Measurements from ENCODE around the gene SETD1B. TPM values are rescaled to one million over a fixed set of nuclear protein-coding genes. Genes with fewer than 3 reads are reported as not detected.
A peak's percentile ranks its signal among the peaks of the same experiment; 100 is the strongest.
"Not testable (repeated sequence)": the region's sequence is repeated elsewhere in the genome, so short reads cannot be mapped to it uniquely, and the experiment has no call there.

SETD1B gene
- total RNA-seq (2014; rRNA removed; shearing (Covaris generic); ENCODE audit: low replicate concordance): 0.61 and 3.4 TPM in 2 replicates

- DNase-seq (ENCODE audit: low read depth): peak; percentile 57
- in situ Hi-C loops (cut with HindIII; ENCODE audit: low pct_unique_long_range_greater_than_20kb, low sequenced_read_pairs): no loop called here
Measured at GRCh38 chr12:121803861-121804416, at the start of gene SETD1B. Gene SETD1B (plus strand): TSS chr12:121804009. CDS start chr12:121804738, 729 bp downstream.

- in situ Hi-C loops (cut with HindIII; ENCODE audit: low pct_unique_long_range_greater_than_20kb, low sequenced_read_pairs): no loop called here
- DNase-seq (ENCODE audit: low read depth): no peak
Measured at GRCh38 chr12:121754836-121755235, 49.0 kb upstream of the SETD1B start.

GRCh38 chr12:121755591-121755990 is 48.2 kb upstream of the SETD1B start:
- DNase-seq (ENCODE audit: low read depth): no peak
- in situ Hi-C loops (cut with HindIII; ENCODE audit: low pct_unique_long_range_greater_than_20kb, low sequenced_read_pairs): no loop called here

- DNase-seq (ENCODE audit: low read depth); in situ Hi-C loops (cut with HindIII; ENCODE audit: low pct_unique_long_range_greater_than_20kb, low sequenced_read_pairs): not testable (repeated sequence)
Measured at GRCh38 chr12:121758536-121758935, 45.3 kb upstream of the SETD1B start.

GRCh38 chr12:121762269-121762668 is 41.5 kb upstream of the SETD1B start:
- in situ Hi-C loops (cut with HindIII; ENCODE audit: low pct_unique_long_range_greater_than_20kb, low sequenced_read_pairs): no loop called here
- no peak for DNase-seq (ENCODE audit: low read depth)

GRCh38 chr12:121764808-121765207 is 39.0 kb upstream of the SETD1B start:
- no peak for DNase-seq (ENCODE audit: low read depth)
- in situ Hi-C loops (cut with HindIII; ENCODE audit: low pct_unique_long_range_greater_than_20kb, low sequenced_read_pairs): no loop called here

- peak; percentile 44 for DNase-seq (ENCODE audit: low read depth)
- in situ Hi-C loops (cut with HindIII; ENCODE audit: low pct_unique_long_range_greater_than_20kb, low sequenced_read_pairs): no loop called here
Measured at GRCh38 chr12:121765573-121765972, 38.2 kb upstream of the SETD1B start.

GRCh38 chr12:121766290-121767039 is 37.3 kb upstream of the SETD1B start:
- in situ Hi-C loops (cut with HindIII; ENCODE audit: low pct_unique_long_range_greater_than_20kb, low sequenced_read_pairs): no loop called here
- no peak for DNase-seq (ENCODE audit: low read depth)

GRCh38 chr12:121767525-121768016 is 36.2 kb upstream of the SETD1B start:
- no peak for DNase-seq (ENCODE audit: low read depth)
- in situ Hi-C loops (cut with HindIII; ENCODE audit: low pct_unique_long_range_greater_than_20kb, low sequenced_read_pairs): no loop called here

GRCh38 chr12:121769297-121769830 is 34.4 kb upstream of the SETD1B start:
- in situ Hi-C loops (cut with HindIII; ENCODE audit: low pct_unique_long_range_greater_than_20kb, low sequenced_read_pairs): no loop called here

GRCh38 chr12:121769831-121770301 is 33.9 kb upstream of the SETD1B start:
- in situ Hi-C loops (cut with HindIII; ENCODE audit: low pct_unique_long_range_greater_than_20kb, low sequenced_read_pairs): no loop called here

More at GRCh38 chr12:121769297-121769830, 34.4 kb upstream of the SETD1B start:
- DNase-seq (ENCODE audit: low read depth): no peak

GRCh38 chr12:121770388-121770787 is 33.4 kb upstream of the SETD1B start:
- in situ Hi-C loops (cut with HindIII; ENCODE audit: low pct_unique_long_range_greater_than_20kb, low sequenced_read_pairs): no loop called here
- DNase-seq (ENCODE audit: low read depth): no peak

More at GRCh38 chr12:121769831-121770301, 33.9 kb upstream of the SETD1B start:
- no peak for DNase-seq (ENCODE audit: low read depth)

GRCh38 chr12:121770813-121771625 is 32.8 kb upstream of the SETD1B start:
- no peak for DNase-seq (ENCODE audit: low read depth)
- in situ Hi-C loops (cut with HindIII; ENCODE audit: low pct_unique_long_range_greater_than_20kb, low sequenced_read_pairs): no loop called here

GRCh38 chr12:121773011-121773777 is 30.6 kb upstream of the SETD1B start:
- DNase-seq (ENCODE audit: low read depth): peak; percentile 66
- in situ Hi-C loops (cut with HindIII; ENCODE audit: low pct_unique_long_range_greater_than_20kb, low sequenced_read_pairs): no loop called here

- in situ Hi-C loops (cut with HindIII; ENCODE audit: low pct_unique_long_range_greater_than_20kb, low sequenced_read_pairs): no loop called here
- no peak for DNase-seq (ENCODE audit: low read depth)
Measured at GRCh38 chr12:121774968-121775474, 28.8 kb upstream of the SETD1B start.

- in situ Hi-C loops (cut with HindIII; ENCODE audit: low pct_unique_long_range_greater_than_20kb, low sequenced_read_pairs): no loop called here
- no peak for DNase-seq (ENCODE audit: low read depth)
Measured at GRCh38 chr12:121775501-121775900, 28.3 kb upstream of the SETD1B start.
